Measurements from ENCODE around the gene CEMIP2.

DNA sequence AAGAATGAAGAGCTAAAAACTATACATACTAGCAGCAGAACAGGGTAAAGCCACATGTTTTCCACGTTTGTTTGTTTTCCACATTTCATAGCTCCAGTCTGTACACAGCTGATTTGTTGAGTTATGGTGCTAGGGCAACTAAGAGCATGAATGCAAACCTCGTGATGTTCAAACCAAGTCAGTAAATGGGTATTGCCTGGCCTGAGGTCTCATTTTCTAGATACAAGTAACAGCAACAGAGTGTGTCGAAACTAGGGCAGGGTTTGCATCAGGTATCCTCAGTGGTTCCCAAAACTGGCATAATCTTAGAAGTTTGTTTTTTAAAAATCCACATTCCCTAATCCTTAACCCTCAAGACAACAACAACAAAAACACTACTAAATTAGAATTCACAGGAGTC, 89.3 kb downstream of the CEMIP2 start:
- no peak for TF ChIP-seq POLR2A (IDR thresholded peaks at IDR 0.05)
- TF ChIP-seq, protein P1, sequence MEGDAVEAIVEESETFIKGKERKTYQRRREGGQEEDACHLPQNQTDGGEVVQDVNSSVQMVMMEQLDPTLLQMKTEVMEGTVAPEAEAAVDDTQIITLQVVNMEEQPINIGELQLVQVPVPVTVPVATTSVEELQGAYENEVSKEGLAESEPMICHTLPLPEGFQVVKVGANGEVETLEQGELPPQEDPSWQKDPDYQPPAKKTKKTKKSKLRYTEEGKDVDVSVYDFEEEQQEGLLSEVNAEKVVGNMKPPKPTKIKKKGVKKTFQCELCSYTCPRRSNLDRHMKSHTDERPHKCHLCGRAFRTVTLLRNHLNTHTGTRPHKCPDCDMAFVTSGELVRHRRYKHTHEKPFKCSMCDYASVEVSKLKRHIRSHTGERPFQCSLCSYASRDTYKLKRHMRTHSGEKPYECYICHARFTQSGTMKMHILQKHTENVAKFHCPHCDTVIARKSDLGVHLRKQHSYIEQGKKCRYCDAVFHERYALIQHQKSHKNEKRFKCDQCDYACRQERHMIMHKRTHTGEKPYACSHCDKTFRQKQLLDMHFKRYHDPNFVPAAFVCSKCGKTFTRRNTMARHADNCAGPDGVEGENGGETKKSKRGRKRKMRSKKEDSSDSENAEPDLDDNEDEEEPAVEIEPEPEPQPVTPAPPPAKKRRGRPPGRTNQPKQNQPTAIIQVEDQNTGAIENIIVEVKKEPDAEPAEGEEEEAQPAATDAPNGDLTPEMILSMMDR (IDR thresholded peaks at IDR 0.05), result no peak

All from uterus (tissue), 2 donors.